ENCODE data around the gene WARS2.

DNA sequence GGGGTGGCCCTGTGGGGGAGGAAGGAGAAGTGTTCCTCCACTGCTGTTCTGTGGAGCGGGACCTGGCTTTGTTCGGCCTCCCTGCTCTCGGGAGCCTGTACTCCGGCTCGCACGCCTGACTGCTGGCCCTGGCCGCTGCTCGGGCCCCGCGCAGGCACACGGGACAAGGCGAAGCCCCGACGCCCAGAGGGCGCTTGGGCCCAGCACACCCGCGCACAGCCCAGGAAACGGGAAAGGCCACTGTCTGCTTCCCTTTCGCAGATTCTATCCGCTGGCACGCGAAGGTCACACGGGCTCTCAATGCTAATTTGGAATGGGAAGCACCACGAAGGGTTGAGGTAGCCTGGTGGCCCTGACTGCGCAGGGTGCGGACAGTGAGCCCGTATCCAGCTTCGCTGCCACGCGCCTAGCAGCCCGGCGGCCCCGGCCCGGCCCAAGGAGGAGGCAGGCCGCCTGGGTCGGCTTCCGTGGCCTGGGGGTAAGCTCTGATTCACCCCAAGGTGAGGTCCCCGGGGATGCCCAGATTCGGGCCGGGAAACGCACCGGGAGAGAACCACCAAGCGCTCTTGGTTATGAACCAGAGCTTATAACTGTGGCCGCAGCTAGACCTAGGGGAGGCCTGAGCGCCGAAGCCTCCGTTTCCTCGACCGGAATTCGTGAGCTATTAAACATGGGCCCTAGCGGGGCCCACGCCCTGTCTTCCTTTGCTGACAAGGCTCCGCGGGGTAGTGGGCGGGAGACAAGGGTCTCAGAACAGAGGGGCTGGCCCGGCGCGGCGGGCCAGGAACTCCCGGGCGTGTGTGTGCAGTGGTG, 132.6 kb downstream of the WARS2 start:
- TF ChIP-seq, protein P1, sequence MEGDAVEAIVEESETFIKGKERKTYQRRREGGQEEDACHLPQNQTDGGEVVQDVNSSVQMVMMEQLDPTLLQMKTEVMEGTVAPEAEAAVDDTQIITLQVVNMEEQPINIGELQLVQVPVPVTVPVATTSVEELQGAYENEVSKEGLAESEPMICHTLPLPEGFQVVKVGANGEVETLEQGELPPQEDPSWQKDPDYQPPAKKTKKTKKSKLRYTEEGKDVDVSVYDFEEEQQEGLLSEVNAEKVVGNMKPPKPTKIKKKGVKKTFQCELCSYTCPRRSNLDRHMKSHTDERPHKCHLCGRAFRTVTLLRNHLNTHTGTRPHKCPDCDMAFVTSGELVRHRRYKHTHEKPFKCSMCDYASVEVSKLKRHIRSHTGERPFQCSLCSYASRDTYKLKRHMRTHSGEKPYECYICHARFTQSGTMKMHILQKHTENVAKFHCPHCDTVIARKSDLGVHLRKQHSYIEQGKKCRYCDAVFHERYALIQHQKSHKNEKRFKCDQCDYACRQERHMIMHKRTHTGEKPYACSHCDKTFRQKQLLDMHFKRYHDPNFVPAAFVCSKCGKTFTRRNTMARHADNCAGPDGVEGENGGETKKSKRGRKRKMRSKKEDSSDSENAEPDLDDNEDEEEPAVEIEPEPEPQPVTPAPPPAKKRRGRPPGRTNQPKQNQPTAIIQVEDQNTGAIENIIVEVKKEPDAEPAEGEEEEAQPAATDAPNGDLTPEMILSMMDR (IDR thresholded peaks at IDR 0.05): no peak
- TF ChIP-seq POLR2AphosphoS5 (IDR thresholded peaks at IDR 0.05) (no peak), POLR2A (IDR thresholded peaks at IDR 0.05; ENCODE audit: low read depth) (no peak), EP300 (IDR thresholded peaks at IDR 0.05) (no peak)
